VCaP (cell line): ENCODE measurements around the gene MYO7A.
A peak's percentile ranks its signal among the peaks of the same experiment; 100 is the strongest.

ENCODE experiments used
- H3K27ac ChIP-seq: fragments of 450-650 bp; 2 replicates; pipeline ENCODE4 v1.5.1; 2017
- CTCF ChIP-seq: fragments of 450-650 bp; conservative IDR thresholded peaks from 2 replicates; pipeline ENCODE4 v1.5.1; 2017; ENCODE audit warnings: mild to moderate bottlenecking, moderate library complexity

The MYO7A gene

GRCh38 chr11:77083566-77084245 is 44.3 kb upstream of the MYO7A start:
- TF ChIP-seq CTCF: no peak
- no peak overlapping the region; the same call in 1 of the 2 replicates for H3K27ac ChIP-seq

DNA sequence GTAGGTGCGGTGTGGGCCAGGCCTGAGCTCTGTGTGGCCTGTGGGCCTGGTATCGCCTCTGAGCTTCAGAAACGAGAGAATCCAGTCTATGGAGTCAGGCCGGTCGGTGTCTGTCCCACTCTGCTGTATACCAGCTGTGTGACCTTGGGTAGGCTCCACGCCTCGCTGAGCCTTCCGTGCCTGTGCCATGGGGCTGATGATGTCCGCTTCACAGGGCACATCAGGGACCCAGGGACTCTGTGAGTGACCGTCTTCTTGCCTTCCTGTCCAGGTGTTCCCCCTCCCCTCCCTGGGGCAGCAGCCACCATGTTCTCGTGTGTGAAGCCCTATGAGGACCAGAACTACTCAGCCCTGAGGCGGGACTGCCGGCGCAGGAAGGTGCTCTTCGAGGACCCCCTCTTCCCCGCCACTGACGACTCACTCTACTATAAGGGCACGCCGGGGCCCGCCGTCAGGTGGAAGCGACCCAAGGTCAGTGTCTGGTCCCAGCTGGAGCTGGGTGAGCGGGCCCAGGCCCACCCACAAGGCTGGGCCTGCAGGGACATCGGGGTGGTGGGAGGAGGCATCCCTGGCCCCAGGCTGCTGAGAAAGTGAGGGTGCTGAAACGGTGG is 43.4 kb upstream of the MYO7A start:
- no peak overlapping the region for H3K27ac ChIP-seq
- no peak for TF ChIP-seq CTCF

DNA sequence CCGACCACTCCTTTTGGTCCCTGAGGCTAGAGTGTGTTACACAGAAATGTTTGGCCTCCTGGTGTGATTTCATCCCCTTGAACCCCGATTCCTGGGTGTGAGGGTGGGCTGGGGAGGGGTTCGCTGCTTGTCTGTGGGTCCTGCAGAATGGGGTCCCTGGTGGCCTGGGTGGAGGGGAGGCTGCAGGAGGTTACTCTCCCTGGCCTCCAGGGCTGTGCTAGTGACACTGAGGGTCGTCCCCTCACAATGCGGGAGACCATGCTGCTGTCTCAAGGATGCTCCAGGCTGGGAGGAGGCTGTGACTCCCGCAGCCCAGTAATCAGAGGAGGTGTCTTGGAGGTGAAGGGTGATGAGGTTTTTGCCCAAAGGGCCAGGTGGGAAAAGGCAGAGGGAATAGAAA is 42.4 kb upstream of the MYO7A start:
- H3K27ac ChIP-seq: no peak overlapping the region
- TF ChIP-seq CTCF: no peak

DNA sequence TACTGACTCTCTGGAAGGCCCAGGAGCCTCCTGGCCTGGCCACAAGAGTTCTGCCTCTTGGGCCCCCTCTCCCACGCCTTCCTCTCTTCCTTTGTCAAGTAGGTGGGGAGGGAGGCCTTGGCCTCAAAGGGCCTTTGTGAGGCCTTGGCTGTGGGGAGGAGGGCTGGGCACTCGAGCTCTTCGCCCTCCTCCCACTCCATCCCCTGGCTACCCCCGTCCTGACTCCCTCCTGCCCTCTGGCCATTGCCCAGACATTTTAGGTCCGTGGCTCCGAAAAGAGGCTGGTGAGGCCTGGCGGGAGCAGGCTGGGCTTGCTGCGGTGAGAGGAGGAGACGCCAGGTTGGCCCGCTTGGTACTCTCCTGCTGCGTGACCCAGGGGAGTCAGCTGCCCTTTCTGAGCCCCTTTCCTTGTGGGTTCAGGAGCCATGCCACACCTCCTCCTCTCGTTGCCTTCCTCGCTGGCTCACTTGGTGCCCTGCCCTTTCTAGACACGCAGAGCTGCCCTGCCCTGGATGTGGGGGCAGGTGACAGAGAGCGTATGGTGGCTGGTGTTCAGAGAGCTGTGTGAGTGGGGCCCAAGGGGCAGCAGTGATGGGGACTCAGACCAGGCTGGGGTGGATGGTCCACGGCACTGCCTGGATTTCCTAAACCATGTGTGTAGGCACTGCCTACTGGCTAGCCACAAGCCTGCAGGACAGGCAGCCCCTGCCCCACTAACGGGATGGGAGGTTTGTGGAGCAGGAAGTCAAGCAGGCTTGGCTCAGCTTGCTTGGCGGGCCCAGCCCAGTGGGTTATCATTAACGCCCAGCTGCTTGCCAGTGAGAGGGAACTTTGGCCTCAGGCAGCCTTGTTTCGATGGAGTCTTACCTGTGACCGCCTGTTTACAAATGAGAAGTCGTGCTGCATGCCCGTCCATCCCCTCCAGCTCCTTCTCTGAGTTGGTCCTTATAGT is 41.2 kb upstream of the MYO7A start:
- TF ChIP-seq CTCF: no peak
- peak overlapping the region; percentile 85; the same call in 1 of the 2 replicates for H3K27ac ChIP-seq

GRCh38 chr11:77087723-77088225 is 40.3 kb upstream of the MYO7A start:
- H3K27ac ChIP-seq: peak overlapping the region; percentile 85

DNA sequence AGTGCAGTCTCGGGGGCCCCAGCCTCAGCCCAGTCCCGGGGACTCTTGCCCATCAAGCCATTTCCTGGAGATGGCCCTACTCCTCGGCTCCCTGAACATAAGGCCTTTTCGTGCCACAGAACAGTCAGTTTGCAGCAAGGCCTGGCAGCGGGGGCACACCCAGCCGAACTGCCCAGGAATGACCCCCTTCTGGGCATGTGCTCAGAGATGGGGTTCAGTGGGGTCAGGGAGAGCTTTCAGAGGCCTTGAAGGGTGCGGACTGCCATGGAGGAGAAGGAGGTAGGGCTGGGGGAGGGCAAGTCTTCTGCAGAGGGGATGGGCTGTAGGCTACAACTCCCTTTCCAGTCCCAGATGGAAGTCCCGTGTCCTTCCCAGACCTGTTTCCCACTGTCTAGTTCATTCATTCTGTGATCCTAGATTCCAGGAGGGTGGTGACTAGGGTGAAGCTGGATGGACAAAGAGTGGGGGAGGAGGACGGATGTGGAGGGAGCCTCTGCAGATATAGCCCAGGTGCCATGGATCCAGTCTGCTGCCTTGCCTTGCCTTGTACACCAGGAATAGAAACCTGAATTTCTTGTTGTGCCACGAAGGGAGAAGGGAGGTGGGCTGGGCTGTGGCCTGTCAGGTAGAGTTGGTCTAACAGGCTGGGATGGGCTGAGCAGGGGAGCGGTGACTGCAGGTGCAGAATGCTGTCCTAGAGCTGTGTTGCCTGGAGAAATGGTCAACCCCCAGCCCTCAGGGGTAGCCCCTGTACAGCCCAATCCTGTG is 39.6 kb upstream of the MYO7A start:
- no peak for TF ChIP-seq CTCF
- H3K27ac ChIP-seq: peak overlapping the region; percentile 85

More at GRCh38 chr11:77087723-77088225, 40.3 kb upstream of the MYO7A start:
- TF ChIP-seq CTCF: no peak
